HCT116 (cell line): ENCODE measurements around the gene TNIP1. TPM values are rescaled to one million over a fixed set of nuclear protein-coding genes. Genes with fewer than 3 reads are reported as not detected.

ENCODE experiments used
- ATAC-seq: fragments of 200-7000 bp; cut with Tn5 transposase; 2 replicates; pipeline ENCODE4 v1.9.1; 2020; ENCODE audit warnings: mild to moderate bottlenecking, moderate library complexity
- BruUV-seq: library from RNA; stranded (reverse); fragments of 400-500 nt; replicated peaks from 2 replicates; lab custom pipeline; 2021; lab: Mats Ljungman, UMichigan
- CTCF ChIA-PET: fragments of 300-600 bp; sonication (Branson Sonifier 250); formaldehyde crosslinking; loops from one replicate; lab custom pipeline; 2021; ENCODE audit warnings: antibody characterized with exemption; lab: Charles Lee
- POLR2A ChIA-PET: fragments of 300-600, 350-600 bp; sonication (Branson Sonifier 250); formaldehyde crosslinking; loops from one replicate; lab custom pipeline; 2021; ENCODE audit warnings: antibody characterized with exemption; lab: Charles Lee
- RAD21 ChIA-PET, 2 experiments: fragments of 300-600 bp; sonication (Branson Sonifier 250); formaldehyde crosslinking; loops; one replicate each; lab custom pipeline; 2023; ENCODE audit warnings: low total read pairs in 2 of 2; ENCODE audit not compliant: uncharacterized antibody in 2 of 2, unreplicated experiment in 2 of 2, low non-redundant PET in 1 of 2; lab: Charles Lee
- DNase-seq: peaks from one replicate; pipeline ENCODE4 v3.0.0-alpha.2; 2010; ENCODE audit warnings: low read depth, low spot score
- H2AFZ ChIP-seq: fragments of 200-600 bp; shearing (Covaris generic), sonication (generic); 2 replicates; pipeline ENCODE4 v1.6.1; 2017; ENCODE audit warnings: low read depth, mixed run types, mixed read lengths, antibody characterized with exemption, low read length; ENCODE audit not compliant: poor library complexity, severe bottlenecking
- H3K27ac ChIP-seq: 2 replicates; pipeline ENCODE4 v1.5.1; 2012; ENCODE audit warnings: low read depth, low read length
- H3K27me3 ChIP-seq: fragments of 200-600 bp; sonication (generic); 2 replicates; pipeline ENCODE4 v1.6.1; 2016; ENCODE audit warnings: mixed run types, low read length, mixed read lengths; ENCODE audit not compliant: insufficient read depth
- H3K36me3 ChIP-seq, 2 experiments: fragments of 200-500 bp in 1 of 2; fragments of 200-600 bp in 1 of 2; sonication (Bioruptor generic) in 1 of 2; sonication (generic) in 1 of 2; 2 replicates each; pipeline versions ENCODE4 v1.5.1 to v1.6.1; 2014 to 2016; ENCODE audit warnings: low read length in 2 of 2, inconsistent platforms in 1 of 2, mixed read lengths in 1 of 2, mixed run types in 1 of 2; ENCODE audit not compliant: insufficient read depth in 2 of 2, control insufficient read depth in 1 of 2
- H3K4me1 ChIP-seq, 2 experiments: fragments of 200-600 bp in 1 of 2; sonication (generic) in 1 of 2; 2 replicates each; pipeline versions ENCODE4 v1.5.1 to v1.6.1; 2012 to 2017; ENCODE audit warnings: low read length in 2 of 2, inconsistent platforms in 1 of 2, mild to moderate bottlenecking in 1 of 2, mixed read lengths in 1 of 2, mixed run types in 1 of 2, moderate library complexity in 1 of 2; ENCODE audit not compliant: insufficient read depth in 2 of 2, control insufficient read depth in 1 of 2
- H3K4me2 ChIP-seq: fragments of 200-600 bp; sonication (generic); 2 replicates; pipeline ENCODE4 v1.6.1; 2017; ENCODE audit warnings: mixed run types, low read length, mixed read lengths
- H3K4me3 ChIP-seq, 2 experiments: fragments of 200-600 bp in 1 of 2; sonication (generic) in 1 of 2; replicated peaks in 1 of 2; 2 replicates each; pipeline ENCODE4 v1.5.1; 2011 to 2016; ENCODE audit warnings: low read length in 2 of 2, control low read depth in 1 of 2, low read depth in 1 of 2, mild to moderate bottlenecking in 1 of 2, mixed read lengths in 1 of 2, mixed run types in 1 of 2
- H3K79me2 ChIP-seq: fragments of 200-600 bp; sonication (generic); 2 replicates; pipeline ENCODE4 v1.6.1; 2017; ENCODE audit warnings: mild to moderate bottlenecking, mixed run types, low read length, moderate library complexity, mixed read lengths; ENCODE audit not compliant: insufficient read depth
- H3K9ac ChIP-seq: fragments of 200-600 bp; sonication (generic); 2 replicates; pipeline ENCODE4 v1.6.1; 2016; ENCODE audit warnings: low read length, mixed read lengths
- H3K9me2 ChIP-seq: fragments of 200-600 bp; sonication (generic), shearing (Covaris generic); 2 replicates; pipeline ENCODE4 v1.6.1; 2017; ENCODE audit warnings: mixed run types, mild to moderate bottlenecking, moderate library complexity; ENCODE audit not compliant: insufficient read depth
- H3K9me3 ChIP-seq, 2 experiments: fragments of 200-500 bp in 1 of 2; fragments of 200-600 bp in 1 of 2; sonication (Bioruptor generic) in 1 of 2; sonication (generic) in 1 of 2; 2 replicates each; pipeline ENCODE4 v1.6.1; 2014 to 2017; ENCODE audit warnings: low read length in 2 of 2, mixed read lengths in 2 of 2, inconsistent platforms in 1 of 2, low read depth in 1 of 2, mild to moderate bottlenecking in 1 of 2, mixed run types in 1 of 2, moderate library complexity in 1 of 2; ENCODE audit not compliant: control insufficient read depth in 1 of 2, insufficient read depth in 1 of 2
- H4K20me1 ChIP-seq: fragments of 200-600 bp; sonication (generic), shearing (Covaris generic); 2 replicates; pipeline ENCODE4 v1.6.1; 2017; ENCODE audit warnings: mixed run types, mild to moderate bottlenecking, moderate library complexity; ENCODE audit not compliant: insufficient read depth
- ELF1 ChIP-seq: IDR thresholded peaks from 2 replicates; pipeline ENCODE4 v1.6.1; 2012; ENCODE audit warnings: low read depth, borderline replicate concordance
- EZH2 ChIP-seq: fragments of 200-600 bp; sonication (generic); IDR thresholded peaks from 2 replicates; pipeline ENCODE4 v1.6.1; 2017; ENCODE audit warnings: antibody characterized with exemption, mixed run types
- EZH2phosphoT487 ChIP-seq: fragments of 200-600 bp; IDR thresholded peaks from 2 replicates; pipeline ENCODE4 v1.6.1; 2018; ENCODE audit warnings: antibody characterized with exemption, borderline replicate concordance
- JUND ChIP-seq: IDR thresholded peaks from 2 replicates; pipeline ENCODE4 v1.6.1; 2012
- POLR2A ChIP-seq: IDR thresholded peaks from 2 replicates; pipeline ENCODE4 v1.7.0; 2011; ENCODE audit warnings: borderline replicate concordance; ENCODE audit not compliant: insufficient read depth, insufficient read length; ENCODE audit errors: extremely low read depth
- RAD21 ChIP-seq: IDR thresholded peaks from 2 replicates; pipeline ENCODE4 v1.6.1; 2012; ENCODE audit warnings: low read depth, mild to moderate bottlenecking
- YY1 ChIP-seq: IDR thresholded peaks from 2 replicates; pipeline ENCODE4 v1.6.1; 2011; ENCODE audit warnings: low read length, low read depth, moderate library complexity, mild to moderate bottlenecking; ENCODE audit not compliant: insufficient replicate concordance; ENCODE audit errors: extremely low read depth
- ZNF274 ChIP-seq: fragments of 200-500 bp; sonication (Bioruptor generic); IDR thresholded peaks from 2 replicates; pipeline ENCODE4 v1.6.1; 2014; ENCODE audit warnings: mild to moderate bottlenecking, low read depth, low read length, inconsistent platforms
- intact Hi-C: fragments of 100-400 bp; cut with micrococcal nuclease; formaldehyde crosslinking; loops from 2 replicates; pipeline ENCODE4 v1.10.0; 2022
- total RNA-seq: library from RNA; stranded (reverse); gene quantifications from one replicate; pipeline ENCODE4 v1.2.1, GENCODE V29; 2021; ENCODE audit not compliant: unreplicated experiment
- TF ChIP-seq, protein P1 (sequence below): IDR thresholded peaks from 2 replicates; pipeline ENCODE4 v1.6.1; 2012; ENCODE audit warnings: low read depth
- TF ChIP-seq, protein P2 (sequence below): IDR thresholded peaks from 2 replicates; pipeline ENCODE4 v1.6.1; 2012
- TF ChIP-seq, protein P3 (sequence below): IDR thresholded peaks from 2 replicates; pipeline ENCODE4 v1.6.1; 2012
- TF ChIP-seq, protein P4 (sequence below): IDR thresholded peaks from 2 replicates; pipeline ENCODE4 v1.6.1; 2011; ENCODE audit warnings: mild to moderate bottlenecking, low read length, moderate library complexity; ENCODE audit not compliant: insufficient replicate concordance; ENCODE audit errors: extremely low read depth

The TNIP1 gene
- total RNA-seq, 1 experiment from 2014 or later, result 46.0 TPM

DNA sequence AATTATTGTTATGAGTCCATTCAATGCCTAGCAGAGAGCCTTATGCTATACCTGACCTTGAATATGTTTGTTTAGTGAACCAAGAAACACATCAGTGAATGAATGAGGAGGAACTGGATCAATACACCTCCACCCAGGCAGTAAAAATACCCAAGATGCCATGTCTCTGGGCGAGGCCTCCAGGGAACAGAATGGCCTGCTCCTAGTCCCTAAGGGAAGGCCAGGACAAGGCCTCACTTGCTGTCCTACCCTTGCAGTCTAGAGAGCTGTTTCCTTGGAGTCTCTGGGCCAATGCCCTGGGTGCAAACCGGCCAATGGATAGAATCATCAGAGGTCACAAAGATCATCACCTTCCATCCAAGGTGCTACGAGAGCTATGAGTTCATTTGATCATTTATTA lies 26.1 kb downstream of the TNIP1 start:
- no peak overlapping the region for H3K9ac ChIP-seq
- H3K4me1 ChIP-seq, result no peaks in the 10 kb centered on the region
- ChIA-PET CTCF (interaction anchor here (1.1 to 8.8 kb wide), 2 partner anchors 55 to 61 kb away, joined by 3 to 171 read pairs; no protein-coding TSS in a partner anchor), POLR2A (no interaction called here), RAD21 (interaction anchor here in 1 of 2 experiments (0.5 kb wide), 1 partner anchor 109 kb away, joined by 3 read pairs; no protein-coding TSS in a partner anchor)
- no TSS peak for BruUV-seq
- H2AFZ ChIP-seq, result no peak overlapping the region
- H3K9me2 ChIP-seq, result no peaks in the 10 kb centered on the region
- H4K20me1 ChIP-seq, result no peaks in the 10 kb centered on the region
- 0 out of 4 replicates have a peak, but pooled peaks cover 0 to 3% of the 10 kb centered on the region in 2 experiments for H3K36me3 ChIP-seq
- H3K4me3 ChIP-seq, result no peak overlapping the region
- no peaks in the 10 kb centered on the region for H3K79me2 ChIP-seq
- H3K4me2 ChIP-seq, result no peak overlapping the region
- no peak overlapping the region for H3K27ac ChIP-seq
- no peaks in the 10 kb centered on the region for H3K27me3 ChIP-seq
- DNase-seq, result no peak
- H3K9me3 ChIP-seq, result no peaks in the 10 kb centered on the region
- TF ChIP-seq JUND, result no peak
- no peak for TF ChIP-seq RAD21
- TF ChIP-seq, protein P1, sequence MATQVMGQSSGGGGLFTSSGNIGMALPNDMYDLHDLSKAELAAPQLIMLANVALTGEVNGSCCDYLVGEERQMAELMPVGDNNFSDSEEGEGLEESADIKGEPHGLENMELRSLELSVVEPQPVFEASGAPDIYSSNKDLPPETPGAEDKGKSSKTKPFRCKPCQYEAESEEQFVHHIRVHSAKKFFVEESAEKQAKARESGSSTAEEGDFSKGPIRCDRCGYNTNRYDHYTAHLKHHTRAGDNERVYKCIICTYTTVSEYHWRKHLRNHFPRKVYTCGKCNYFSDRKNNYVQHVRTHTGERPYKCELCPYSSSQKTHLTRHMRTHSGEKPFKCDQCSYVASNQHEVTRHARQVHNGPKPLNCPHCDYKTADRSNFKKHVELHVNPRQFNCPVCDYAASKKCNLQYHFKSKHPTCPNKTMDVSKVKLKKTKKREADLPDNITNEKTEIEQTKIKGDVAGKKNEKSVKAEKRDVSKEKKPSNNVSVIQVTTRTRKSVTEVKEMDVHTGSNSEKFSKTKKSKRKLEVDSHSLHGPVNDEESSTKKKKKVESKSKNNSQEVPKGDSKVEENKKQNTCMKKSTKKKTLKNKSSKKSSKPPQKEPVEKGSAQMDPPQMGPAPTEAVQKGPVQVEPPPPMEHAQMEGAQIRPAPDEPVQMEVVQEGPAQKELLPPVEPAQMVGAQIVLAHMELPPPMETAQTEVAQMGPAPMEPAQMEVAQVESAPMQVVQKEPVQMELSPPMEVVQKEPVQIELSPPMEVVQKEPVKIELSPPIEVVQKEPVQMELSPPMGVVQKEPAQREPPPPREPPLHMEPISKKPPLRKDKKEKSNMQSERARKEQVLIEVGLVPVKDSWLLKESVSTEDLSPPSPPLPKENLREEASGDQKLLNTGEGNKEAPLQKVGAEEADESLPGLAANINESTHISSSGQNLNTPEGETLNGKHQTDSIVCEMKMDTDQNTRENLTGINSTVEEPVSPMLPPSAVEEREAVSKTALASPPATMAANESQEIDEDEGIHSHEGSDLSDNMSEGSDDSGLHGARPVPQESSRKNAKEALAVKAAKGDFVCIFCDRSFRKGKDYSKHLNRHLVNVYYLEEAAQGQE, result no peak
- TF ChIP-seq EZH2phosphoT487, result no peak
- no peak for TF ChIP-seq ELF1
- TF ChIP-seq, protein P2, sequence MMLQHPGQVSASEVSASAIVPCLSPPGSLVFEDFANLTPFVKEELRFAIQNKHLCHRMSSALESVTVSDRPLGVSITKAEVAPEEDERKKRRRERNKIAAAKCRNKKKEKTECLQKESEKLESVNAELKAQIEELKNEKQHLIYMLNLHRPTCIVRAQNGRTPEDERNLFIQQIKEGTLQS, result no peak
- no peak for TF ChIP-seq EZH2
- no peak for TF ChIP-seq YY1
- TF ChIP-seq, protein P3, sequence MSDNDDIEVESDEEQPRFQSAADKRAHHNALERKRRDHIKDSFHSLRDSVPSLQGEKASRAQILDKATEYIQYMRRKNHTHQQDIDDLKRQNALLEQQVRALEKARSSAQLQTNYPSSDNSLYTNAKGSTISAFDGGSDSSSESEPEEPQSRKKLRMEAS, result no peak
- no peak for TF ChIP-seq POLR2A
- no peak for TF ChIP-seq ZNF274
- TF ChIP-seq, protein P4, sequence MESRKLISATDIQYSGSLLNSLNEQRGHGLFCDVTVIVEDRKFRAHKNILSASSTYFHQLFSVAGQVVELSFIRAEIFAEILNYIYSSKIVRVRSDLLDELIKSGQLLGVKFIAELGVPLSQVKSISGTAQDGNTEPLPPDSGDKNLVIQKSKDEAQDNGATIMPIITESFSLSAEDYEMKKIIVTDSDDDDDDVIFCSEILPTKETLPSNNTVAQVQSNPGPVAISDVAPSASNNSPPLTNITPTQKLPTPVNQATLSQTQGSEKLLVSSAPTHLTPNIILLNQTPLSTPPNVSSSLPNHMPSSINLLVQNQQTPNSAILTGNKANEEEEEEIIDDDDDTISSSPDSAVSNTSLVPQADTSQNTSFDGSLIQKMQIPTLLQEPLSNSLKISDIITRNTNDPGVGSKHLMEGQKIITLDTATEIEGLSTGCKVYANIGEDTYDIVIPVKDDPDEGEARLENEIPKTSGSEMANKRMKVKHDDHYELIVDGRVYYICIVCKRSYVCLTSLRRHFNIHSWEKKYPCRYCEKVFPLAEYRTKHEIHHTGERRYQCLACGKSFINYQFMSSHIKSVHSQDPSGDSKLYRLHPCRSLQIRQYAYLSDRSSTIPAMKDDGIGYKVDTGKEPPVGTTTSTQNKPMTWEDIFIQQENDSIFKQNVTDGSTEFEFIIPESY, result no peak
- no peak for ATAC-seq
- intact Hi-C loops, result no loop called here
